Ectodermal cell (in vitro differentiated cells): ENCODE data around the gene PRTFDC1.

Experiments used
- H3K27ac ChIP-seq: 2 replicates; pipeline ENCODE4 v1.7.0; 2013; ENCODE audit warnings: mild to moderate bottlenecking, low read depth, low read length; ENCODE audit not compliant: insufficient read depth, poor library complexity, severe bottlenecking
- H3K27me3 ChIP-seq: 2 replicates; pipeline ENCODE4 v1.7.0; 2013; ENCODE audit warnings: mild to moderate bottlenecking, low read length; ENCODE audit not compliant: insufficient read depth, control insufficient read depth, poor library complexity, severe bottlenecking
- H3K36me3 ChIP-seq: one replicate; pipeline ENCODE4 v1.7.0; 2013; ENCODE audit warnings: low read length; ENCODE audit not compliant: control insufficient read depth, insufficient read depth
- H3K4me1 ChIP-seq: one replicate; pipeline ENCODE4 v1.7.0; 2013; ENCODE audit warnings: low read length; ENCODE audit not compliant: control insufficient read depth, insufficient read depth
- H3K4me3 ChIP-seq: 2 replicates; pipeline ENCODE4 v1.7.0; 2013; ENCODE audit warnings: low read depth, low read length, control low read depth; ENCODE audit not compliant: insufficient read depth
- H3K9me3 ChIP-seq: 2 replicates; pipeline ENCODE4 v1.7.0; 2013; ENCODE audit warnings: mild to moderate bottlenecking, low read length, moderate library complexity; ENCODE audit not compliant: control insufficient read depth
- WGBS, 2 experiments: methylation state at CpG; one replicate each; pipeline ENCODE4 v1.1.7; 2013; ENCODE audit warnings: missing lambda C conversion rate in 2 of 2; 5-methylcytosine and 5-hydroxymethylcytosine counted together

The PRTFDC1 gene

GRCh38 chr10:24953675-24954074, 1.3 kb upstream of the PRTFDC1 start:
- 85 to 87% methylated on average over 11 of the region's 11 CpGs for WGBS, 2 experiments
- Histone ChIP-seq H3K4me3 (no peak overlapping the region), H3K27ac (no peak overlapping the region)

GRCh38 chr10:24952707-24953645, 570 bp upstream of the PRTFDC1 start:
- H3K36me3 ChIP-seq, result no peaks in the 10 kb centered on the region
- peak overlapping the region; percentile 87 for H3K27ac ChIP-seq
- H3K4me1 ChIP-seq, result peaks cover 24% of the 10 kb centered on the region
- H3K9me3 ChIP-seq, result no peaks in the 10 kb centered on the region
- H3K27me3 ChIP-seq, result no peaks in the 10 kb centered on the region
- H3K4me3 ChIP-seq, result peak overlapping the region; percentile 45
- 5% methylated on average over 53 of the region's 53 CpGs for WGBS, 2 experiments

More at GRCh38 chr10:24953675-24954074, 1.3 kb upstream of the PRTFDC1 start:
- Histone ChIP-seq H3K4me1 (peaks cover 26% of the 10 kb centered on the region), H3K27me3 (no peaks in the 10 kb centered on the region), H3K36me3 (no peaks in the 10 kb centered on the region), H3K9me3 (no peaks in the 10 kb centered on the region)

GRCh38 chr10:24951201-24952142, 934 bp downstream of the PRTFDC1 start:
- peaks cover 32% of the 10 kb centered on the region for H3K4me1 ChIP-seq
- no peaks in the 10 kb centered on the region for H3K9me3 ChIP-seq
- H3K4me3 ChIP-seq, result peak overlapping the region; percentile 45
- peak overlapping the region; percentile 87 for H3K27ac ChIP-seq
- H3K27me3 ChIP-seq, result no peaks in the 10 kb centered on the region
- H3K36me3 ChIP-seq, result no peaks in the 10 kb centered on the region
- WGBS, 2 experiments, result 5 to 8% methylated on average over 10 of the region's 10 CpGs

GRCh38 chr10:24950439-24950838, 2.0 kb downstream of the PRTFDC1 start:
- Histone ChIP-seq H3K27me3 (no peaks in the 10 kb centered on the region), H3K9me3 (no peaks in the 10 kb centered on the region), H3K36me3 (no peaks in the 10 kb centered on the region), H3K4me3 (no peak overlapping the region), H3K27ac (no peak overlapping the region), H3K4me1 (peaks cover 32% of the 10 kb centered on the region)
- 37 to 51% methylated on average over 4 to 5 of the region's 5 CpGs for WGBS, 2 experiments

GRCh38 chr10:24949616-24950015, 2.8 kb downstream of the PRTFDC1 start:
- H3K9me3 ChIP-seq, result no peaks in the 10 kb centered on the region
- H3K27me3 ChIP-seq, result no peaks in the 10 kb centered on the region
- H3K4me3 ChIP-seq, result no peak overlapping the region
- H3K36me3 ChIP-seq, result no peaks in the 10 kb centered on the region
- peaks cover 32% of the 10 kb centered on the region for H3K4me1 ChIP-seq
- no peak overlapping the region for H3K27ac ChIP-seq
- 89 to 91% methylated on average over 3 of the region's 3 CpGs for WGBS, 2 experiments

GRCh38 chr10:24947304-24948097, 4.9 kb downstream of the PRTFDC1 start:
- Histone ChIP-seq H3K36me3 (no peaks in the 10 kb centered on the region), H3K9me3 (no peaks in the 10 kb centered on the region), H3K4me3 (no peak overlapping the region), H3K27ac (no peak overlapping the region), H3K27me3 (no peaks in the 10 kb centered on the region), H3K4me1 (peaks cover 25% of the 10 kb centered on the region)
- 90 to 94% methylated on average over 3 to 4 of the region's 4 CpGs for WGBS, 2 experiments

GRCh38 chr10:24944512-24945255, 7.7 kb downstream of the PRTFDC1 start:
- no peaks in the 10 kb centered on the region for H3K9me3 ChIP-seq
- H3K4me3 ChIP-seq, result no peak overlapping the region
- WGBS, 2 experiments, result 89 to 91% methylated on average over 11 of the region's 11 CpGs
- H3K36me3 ChIP-seq, result no peaks in the 10 kb centered on the region
- peaks cover 8% of the 10 kb centered on the region for H3K4me1 ChIP-seq
- H3K27ac ChIP-seq, result no peak overlapping the region
- H3K27me3 ChIP-seq, result no peaks in the 10 kb centered on the region

GRCh38 chr10:24938525-24938924, 13.9 kb downstream of the PRTFDC1 start:
- WGBS, 2 experiments, result 96 to 100% methylated on average over 2 of the region's 2 CpGs
- Histone ChIP-seq H3K36me3 (no peaks in the 10 kb centered on the region), H3K4me1 (no peaks in the 10 kb centered on the region), H3K27me3 (no peaks in the 10 kb centered on the region), H3K4me3 (no peak overlapping the region), H3K27ac (no peak overlapping the region), H3K9me3 (no peaks in the 10 kb centered on the region)

- H3K4me1 ChIP-seq, result no peaks in the 10 kb centered on the region
- no peaks in the 10 kb centered on the region for H3K27me3 ChIP-seq
- H3K4me3 ChIP-seq, result no peak overlapping the region
- no peaks in the 10 kb centered on the region for H3K9me3 ChIP-seq
- whole genome bisulfite sequencing, 2 experiments, result 96 to 98% methylated on average over 5 of the region's 5 CpGs
- H3K27ac ChIP-seq, result no peak overlapping the region
- H3K36me3 ChIP-seq, result no peaks in the 10 kb centered on the region
Measured at GRCh38 chr10:24938076-24938475, 14.3 kb downstream of the PRTFDC1 start.
